K562 (cell line): ENCODE results near the gene IQUB. TPM values are rescaled to one million over a fixed set of nuclear protein-coding genes. Genes with fewer than 3 reads are reported as not detected.

Experiments used
- BRD9 ChIP-seq: fragments of 450-650 bp; IDR thresholded peaks from 2 replicates; pipeline ENCODE4 v1.6.1; 2018; ENCODE audit warnings: low read depth; ENCODE audit not compliant: partially characterized antibody
- EHMT2 ChIP-seq: fragments of 450-650 bp; IDR thresholded peaks from 2 replicates; pipeline ENCODE4 v1.6.1; 2018; ENCODE audit warnings: antibody characterized with exemption
- FOXJ3 ChIP-seq: sonication (generic); formaldehyde crosslinking; IDR thresholded peaks from 2 replicates; pipeline ENCODE4 v1.4.0; 2020; ENCODE audit warnings: mild to moderate bottlenecking, missing genetic modification reagents
- FOXP1 ChIP-seq: sonication (generic); formaldehyde crosslinking; IDR thresholded peaks from 2 replicates; pipeline ENCODE4 v1.8.0; 2022; ENCODE audit warnings: mild to moderate bottlenecking, missing genetic modification reagents
- GATAD2B ChIP-seq: fragments of 450-650 bp; IDR thresholded peaks from 2 replicates; pipeline ENCODE4 v1.6.1; 2017; ENCODE audit warnings: mild to moderate bottlenecking, borderline replicate concordance
- HDAC2 ChIP-seq: fragments of 450-650 bp; IDR thresholded peaks from 2 replicates; pipeline ENCODE4 v1.6.1; 2016; ENCODE audit warnings: mild to moderate bottlenecking
- IFI16 ChIP-seq: fragments of 250-450 bp; sonication (Bioruptor Pico); IDR thresholded peaks from 2 replicates; pipeline ENCODE4 v2.1.2; 2022; ENCODE audit warnings: mild to moderate bottlenecking, inconsistent platforms
- RUNX1 ChIP-seq: sonication (generic); IDR thresholded peaks from 2 replicates; pipeline ENCODE4 v1.6.1; 2016; ENCODE audit warnings: antibody characterized with exemption, low read depth
- ZNF239 ChIP-seq: fragments of 250-450 bp; sonication (Bioruptor Pico); IDR thresholded peaks from 2 replicates; pipeline ENCODE4 v1.4.0; 2020; ENCODE audit warnings: mild to moderate bottlenecking
- ZNF263 ChIP-seq: sonication (generic); formaldehyde crosslinking; IDR thresholded peaks from 2 replicates; pipeline ENCODE4 v1.8.0; 2022; ENCODE audit warnings: mild to moderate bottlenecking, missing genetic modification reagents, borderline replicate concordance
- ZNF589 ChIP-seq: fragments of 200-800 bp; sonication (Bioruptor generic); IDR thresholded peaks from 2 replicates; pipeline ENCODE4 v1.6.1; 2016; ENCODE audit warnings: low read depth, missing genetic modification characterization, missing compliant biosample characterization
- polyA plus RNA-seq, 8 experiments: library from polyadenylated mRNA; depleted of rRNA in 4 of 8; stranded (reverse) in 5 of 8; unstranded in 3 of 8; fragments of >200 nt; fragmentation: Nextera tagmentation in 2 of 8; fragmentation: Illumina TruSeq in 1 of 8; extraction: Ambion mirVana in 2 of 8; extraction: Trizol in 1 of 8; gene quantifications; 2 replicates each; pipeline versions ENCODE4 v1.2.1 to v1.2.3, GENCODE V29; 2011 to 2014; ENCODE audit warnings: inconsistent platforms in 1 of 8, missing spikeins in 1 of 8
- total RNA-seq, 7 experiments: library from RNA; depleted of rRNA in 6 of 7; stranded (reverse); fragments of >200 nt in 6 of 7; fragmentation: Illumina TruSeq in 2 of 7; extraction: Trizol in 2 of 7; gene quantifications; 2 replicates each; pipeline versions ENCODE4 v1.2.1 to v1.2.3, GENCODE V29; 2011 to 2021; ENCODE audit warnings: low replicate concordance in 1 of 7
- TF ChIP-seq, protein P1 (sequence below), 2 experiments: fragments of 450-650 bp; formaldehyde crosslinking in 1 of 2; IDR thresholded peaks; 2 replicates each; pipeline versions ENCODE4 v1.4.0 to v1.6.1; 2014 to 2020; ENCODE audit warnings: mild to moderate bottlenecking in 2 of 2, borderline replicate concordance in 1 of 2, low read depth in 1 of 2
- TF ChIP-seq, protein P2 (sequence below): fragments of 250-450 bp; sonication (Bioruptor Pico); IDR thresholded peaks from 2 replicates; pipeline ENCODE4 v1.4.0; 2020; ENCODE audit warnings: mild to moderate bottlenecking
- TF ChIP-seq, protein P3 (sequence below): sonication (generic); formaldehyde crosslinking; IDR thresholded peaks from 2 replicates; pipeline ENCODE4 v1.8.1; 2022; ENCODE audit warnings: missing genetic modification reagents
- TF ChIP-seq, protein P4 (sequence below): fragments of 450-650 bp; formaldehyde crosslinking; IDR thresholded peaks from 2 replicates; pipeline ENCODE4 v1.4.0; 2020; ENCODE audit warnings: mild to moderate bottlenecking

The IQUB gene
- total and polyA plus RNA-seq, 9 of the 15 experiments (the other 6 are each of a cell fraction or from before 2014, with no cell fraction given) = 0.62 to 2.6 (median 1.4) TPM

DNA sequence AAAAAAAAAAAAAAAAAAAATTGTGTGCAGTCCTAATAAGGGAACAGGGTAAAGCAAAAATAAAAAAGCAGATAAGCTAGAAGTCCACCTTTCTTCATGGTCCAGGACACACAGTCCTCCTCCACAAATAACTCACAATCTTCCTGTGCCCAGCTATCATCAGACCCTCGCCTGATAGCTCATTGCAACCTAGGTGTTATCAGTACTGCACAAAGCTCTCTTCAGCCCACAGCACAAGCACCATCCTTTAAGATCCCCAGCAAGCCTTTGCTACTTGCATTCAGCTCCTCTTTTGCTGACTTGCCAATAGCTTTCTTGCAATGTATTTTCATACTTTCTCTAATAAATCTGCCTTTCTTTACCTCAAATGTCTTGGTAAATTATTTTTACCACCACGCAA lies 18.2 kb upstream of the IQUB start (continued):
- TF ChIP-seq, protein P1, sequence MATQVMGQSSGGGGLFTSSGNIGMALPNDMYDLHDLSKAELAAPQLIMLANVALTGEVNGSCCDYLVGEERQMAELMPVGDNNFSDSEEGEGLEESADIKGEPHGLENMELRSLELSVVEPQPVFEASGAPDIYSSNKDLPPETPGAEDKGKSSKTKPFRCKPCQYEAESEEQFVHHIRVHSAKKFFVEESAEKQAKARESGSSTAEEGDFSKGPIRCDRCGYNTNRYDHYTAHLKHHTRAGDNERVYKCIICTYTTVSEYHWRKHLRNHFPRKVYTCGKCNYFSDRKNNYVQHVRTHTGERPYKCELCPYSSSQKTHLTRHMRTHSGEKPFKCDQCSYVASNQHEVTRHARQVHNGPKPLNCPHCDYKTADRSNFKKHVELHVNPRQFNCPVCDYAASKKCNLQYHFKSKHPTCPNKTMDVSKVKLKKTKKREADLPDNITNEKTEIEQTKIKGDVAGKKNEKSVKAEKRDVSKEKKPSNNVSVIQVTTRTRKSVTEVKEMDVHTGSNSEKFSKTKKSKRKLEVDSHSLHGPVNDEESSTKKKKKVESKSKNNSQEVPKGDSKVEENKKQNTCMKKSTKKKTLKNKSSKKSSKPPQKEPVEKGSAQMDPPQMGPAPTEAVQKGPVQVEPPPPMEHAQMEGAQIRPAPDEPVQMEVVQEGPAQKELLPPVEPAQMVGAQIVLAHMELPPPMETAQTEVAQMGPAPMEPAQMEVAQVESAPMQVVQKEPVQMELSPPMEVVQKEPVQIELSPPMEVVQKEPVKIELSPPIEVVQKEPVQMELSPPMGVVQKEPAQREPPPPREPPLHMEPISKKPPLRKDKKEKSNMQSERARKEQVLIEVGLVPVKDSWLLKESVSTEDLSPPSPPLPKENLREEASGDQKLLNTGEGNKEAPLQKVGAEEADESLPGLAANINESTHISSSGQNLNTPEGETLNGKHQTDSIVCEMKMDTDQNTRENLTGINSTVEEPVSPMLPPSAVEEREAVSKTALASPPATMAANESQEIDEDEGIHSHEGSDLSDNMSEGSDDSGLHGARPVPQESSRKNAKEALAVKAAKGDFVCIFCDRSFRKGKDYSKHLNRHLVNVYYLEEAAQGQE (IDR thresholded peaks at IDR 0.05; ENCODE audit: borderline replicate concordance) = no peak
- TF ChIP-seq, protein P1 (CRISPR knock-in tag; IDR thresholded peaks at IDR 0.05; ENCODE audit: low read depth) = no peak
- TF ChIP-seq ZNF263 (CRISPR knock-in tag) = peak; percentile 34; the same call in 1 of the 2 replicates
- TF ChIP-seq IFI16 (CRISPR knock-in tag) = no peak
- TF ChIP-seq, protein P2, sequence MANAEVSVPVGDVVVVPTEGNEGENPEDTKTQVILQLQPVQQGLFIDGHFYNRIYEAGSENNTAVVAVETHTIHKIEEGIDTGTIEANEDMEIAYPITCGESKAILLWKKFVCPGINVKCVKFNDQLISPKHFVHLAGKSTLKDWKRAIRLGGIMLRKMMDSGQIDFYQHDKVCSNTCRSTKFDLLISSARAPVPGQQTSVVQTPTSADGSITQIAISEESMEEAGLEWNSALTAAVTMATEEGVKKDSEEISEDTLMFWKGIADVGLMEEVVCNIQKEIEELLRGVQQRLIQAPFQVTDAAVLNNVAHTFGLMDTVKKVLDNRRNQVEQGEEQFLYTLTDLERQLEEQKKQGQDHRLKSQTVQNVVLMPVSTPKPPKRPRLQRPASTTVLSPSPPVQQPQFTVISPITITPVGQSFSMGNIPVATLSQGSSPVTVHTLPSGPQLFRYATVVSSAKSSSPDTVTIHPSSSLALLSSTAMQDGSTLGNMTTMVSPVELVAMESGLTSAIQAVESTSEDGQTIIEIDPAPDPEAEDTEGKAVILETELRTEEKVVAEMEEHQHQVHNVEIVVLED (CRISPR knock-in tag) = no peak
- no peak for TF ChIP-seq ZNF239 (CRISPR knock-in tag)
- TF ChIP-seq ZNF589 (CRISPR knock-in tag) = no peak
- no peak for TF ChIP-seq FOXP1 (CRISPR knock-in tag)
- TF ChIP-seq RUNX1 = no peak
- TF ChIP-seq, protein P3, sequence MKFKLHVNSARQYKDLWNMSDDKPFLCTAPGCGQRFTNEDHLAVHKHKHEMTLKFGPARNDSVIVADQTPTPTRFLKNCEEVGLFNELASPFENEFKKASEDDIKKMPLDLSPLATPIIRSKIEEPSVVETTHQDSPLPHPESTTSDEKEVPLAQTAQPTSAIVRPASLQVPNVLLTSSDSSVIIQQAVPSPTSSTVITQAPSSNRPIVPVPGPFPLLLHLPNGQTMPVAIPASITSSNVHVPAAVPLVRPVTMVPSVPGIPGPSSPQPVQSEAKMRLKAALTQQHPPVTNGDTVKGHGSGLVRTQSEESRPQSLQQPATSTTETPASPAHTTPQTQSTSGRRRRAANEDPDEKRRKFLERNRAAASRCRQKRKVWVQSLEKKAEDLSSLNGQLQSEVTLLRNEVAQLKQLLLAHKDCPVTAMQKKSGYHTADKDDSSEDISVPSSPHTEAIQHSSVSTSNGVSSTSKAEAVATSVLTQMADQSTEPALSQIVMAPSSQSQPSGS = no peak
- 0 out of 2 replicates have a peak, but pooled peaks have one; percentile 21 for TF ChIP-seq HDAC2
- no peak for TF ChIP-seq GATAD2B
- TF ChIP-seq, protein P4, sequence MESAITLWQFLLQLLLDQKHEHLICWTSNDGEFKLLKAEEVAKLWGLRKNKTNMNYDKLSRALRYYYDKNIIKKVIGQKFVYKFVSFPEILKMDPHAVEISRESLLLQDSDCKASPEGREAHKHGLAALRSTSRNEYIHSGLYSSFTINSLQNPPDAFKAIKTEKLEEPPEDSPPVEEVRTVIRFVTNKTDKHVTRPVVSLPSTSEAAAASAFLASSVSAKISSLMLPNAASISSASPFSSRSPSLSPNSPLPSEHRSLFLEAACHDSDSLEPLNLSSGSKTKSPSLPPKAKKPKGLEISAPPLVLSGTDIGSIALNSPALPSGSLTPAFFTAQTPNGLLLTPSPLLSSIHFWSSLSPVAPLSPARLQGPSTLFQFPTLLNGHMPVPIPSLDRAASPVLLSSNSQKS = no peak
- no peak for TF ChIP-seq BRD9
- no peak; the same call in 1 of the 2 replicates for TF ChIP-seq EHMT2
- TF ChIP-seq FOXJ3 = no peak
